IMR-90 (cell line): ENCODE measurements around the gene EPSTI1. TPM values are rescaled to one million over a fixed set of nuclear protein-coding genes. Genes with fewer than 3 reads are reported as not detected.

Experiments used
- ATAC-seq: fragments of 200-7000 bp; cut with Tn5 transposase; 2 replicates; pipeline ENCODE4 v1.9.1; 2020; ENCODE audit warnings: low read depth, mild to moderate bottlenecking, moderate library complexity
- BruUV-seq: library from RNA; stranded (reverse); fragments of 400-500 nt; replicated peaks from 2 replicates; lab custom pipeline; 2021; lab: Mats Ljungman, UMichigan
- CTCF ChIA-PET: fragments of 300-600 bp; formaldehyde crosslinking; extraction: SDS; loops from one replicate; lab custom pipeline; 2021; ENCODE audit warnings: antibody characterized with exemption; lab: Yijun Ruan, JAX
- POLR2A ChIA-PET: fragments of 300-600 bp; sonication (Branson Sonifier 250); formaldehyde crosslinking; loops from one replicate; lab custom pipeline; 2022; ENCODE audit warnings: antibody characterized with exemption; ENCODE audit not compliant: unreplicated experiment; lab: Charles Lee
- DNase-seq: peaks from one replicate; pipeline ENCODE4 v3.0.0; 2013
- H2AFZ ChIP-seq: replicated peaks from 2 replicates; pipeline ENCODE3; 2013; ENCODE audit warnings: low read length, mild to moderate bottlenecking; ENCODE audit not compliant: poor library complexity
- H2AK5ac ChIP-seq: 2 replicates; pipeline ENCODE4 v1.6.1; 2013; ENCODE audit warnings: low read depth, low read length, inconsistent platforms
- H2AK9ac ChIP-seq: replicated peaks from 2 replicates; pipeline ENCODE3; 2013; ENCODE audit warnings: mild to moderate bottlenecking, low read depth, low read length, moderate library complexity; ENCODE audit not compliant: poor library complexity
- H2BK120ac ChIP-seq: 2 replicates; pipeline ENCODE4 v1.6.1; 2013; ENCODE audit warnings: low read depth, low read length, inconsistent platforms
- H2BK15ac ChIP-seq: 3 replicates; pipeline ENCODE4 v1.6.1; 2013; ENCODE audit warnings: low read depth, low read length, inconsistent platforms
- H2BK20ac ChIP-seq: 2 replicates; pipeline ENCODE4 v1.6.1; 2013; ENCODE audit warnings: low read depth, mild to moderate bottlenecking, inconsistent platforms, low read length, moderate library complexity
- H2BK5ac ChIP-seq: 2 replicates; pipeline ENCODE4 v1.6.1; 2013; ENCODE audit warnings: mild to moderate bottlenecking, low read depth, low read length, inconsistent platforms; ENCODE audit not compliant: poor library complexity, severe bottlenecking
- H3K14ac ChIP-seq: replicated peaks from 2 replicates; pipeline ENCODE4 v1.6.1; 2013; ENCODE audit warnings: low read depth, low read length, inconsistent platforms
- H3K18ac ChIP-seq: 2 replicates; pipeline ENCODE4 v1.6.1; 2013; ENCODE audit warnings: low read depth, low read length, control low read depth
- H3K23ac ChIP-seq: 2 replicates; pipeline ENCODE4 v1.6.1; 2013; ENCODE audit warnings: low read depth, low read length, inconsistent platforms
- H3K27ac ChIP-seq: 2 replicates; pipeline ENCODE4 v1.5.1; 2013; ENCODE audit warnings: mild to moderate bottlenecking, control low read depth, low read length; ENCODE audit not compliant: insufficient read depth
- H3K27me3 ChIP-seq: 2 replicates; pipeline ENCODE4 v1.6.1; 2013; ENCODE audit warnings: low read length; ENCODE audit not compliant: control insufficient read depth, insufficient read depth
- H3K36me3 ChIP-seq: 2 replicates; pipeline ENCODE4 v1.6.1; 2013; ENCODE audit warnings: low read length, mixed read lengths; ENCODE audit not compliant: control insufficient read depth, insufficient read depth
- H3K4ac ChIP-seq: 2 replicates; pipeline ENCODE4 v1.6.1; 2013; ENCODE audit warnings: low read depth, low read length, inconsistent platforms
- H3K4me1 ChIP-seq: 2 replicates; pipeline ENCODE4 v1.6.1; 2013; ENCODE audit warnings: low read length, mixed read lengths; ENCODE audit not compliant: control insufficient read depth, insufficient read depth
- H3K4me2 ChIP-seq: 2 replicates; pipeline ENCODE4 v1.6.1; 2013; ENCODE audit warnings: low read depth, mild to moderate bottlenecking, control low read depth, low read length, moderate library complexity
- H3K4me3 ChIP-seq: 2 replicates; pipeline ENCODE4 v1.5.1; 2013; ENCODE audit warnings: low read depth, mild to moderate bottlenecking, control low read depth, low read length, moderate library complexity; ENCODE audit not compliant: insufficient read depth
- H3K56ac ChIP-seq: 2 replicates; pipeline ENCODE4 v1.6.1; 2013; ENCODE audit warnings: low read length, inconsistent platforms; ENCODE audit not compliant: insufficient read depth; ENCODE audit errors: extremely low read depth
- H3K79me1 ChIP-seq, 2 experiments: 2 replicates each; pipeline ENCODE4 v1.6.1; 2013; ENCODE audit warnings: low read length in 2 of 2, inconsistent platforms in 1 of 2, low read depth in 1 of 2
- H3K9ac ChIP-seq: 2 replicates; pipeline ENCODE4 v1.6.1; 2013; ENCODE audit warnings: low read depth, low read length, control low read depth
- H3K9me1 ChIP-seq: 2 replicates; pipeline ENCODE4 v1.6.1; 2013; ENCODE audit warnings: low read length, inconsistent platforms; ENCODE audit not compliant: insufficient read depth
- H3K9me3 ChIP-seq: 2 replicates; pipeline ENCODE4 v1.6.1; 2013; ENCODE audit warnings: low read length; ENCODE audit not compliant: control insufficient read depth, insufficient read depth
- H4K20me1 ChIP-seq: 2 replicates; pipeline ENCODE4 v1.6.1; 2013; ENCODE audit warnings: low read length, inconsistent platforms; ENCODE audit not compliant: insufficient read depth
- H4K5ac ChIP-seq: 2 replicates; pipeline ENCODE4 v1.6.1; 2013; ENCODE audit warnings: mild to moderate bottlenecking, low read depth, low read length, control low read depth
- H4K8ac ChIP-seq, 2 experiments: 2 replicates each; pipeline ENCODE4 v1.6.1; 2013; ENCODE audit warnings: low read depth in 2 of 2, low read length in 2 of 2, control low read depth in 1 of 2, inconsistent platforms in 1 of 2
- H4K91ac ChIP-seq: 2 replicates; pipeline ENCODE4 v1.6.1; 2013; ENCODE audit warnings: low read depth, low read length, inconsistent platforms; ENCODE audit not compliant: insufficient read depth
- BHLHE40 ChIP-seq: fragments of 150-350 bp; IDR thresholded peaks from 2 replicates; pipeline ENCODE4 v1.6.1; 2016; ENCODE audit warnings: mild to moderate bottlenecking, low read depth, low read length
- FOS ChIP-seq: fragments of 150-350 bp; IDR thresholded peaks from 2 replicates; pipeline ENCODE4 v1.6.1; 2016; ENCODE audit warnings: low read depth, low read length
- MXI1 ChIP-seq: IDR thresholded peaks from 2 replicates; pipeline ENCODE4 v1.6.1; 2012; ENCODE audit warnings: low read depth, mild to moderate bottlenecking, low read length, moderate library complexity, borderline replicate concordance
- NFE2L2 ChIP-seq: fragments of 150-350 bp; IDR thresholded peaks from 2 replicates; pipeline ENCODE4 v1.6.1; 2016; ENCODE audit warnings: low read depth, mild to moderate bottlenecking, low read length
- POLR2A ChIP-seq: IDR thresholded peaks from 2 replicates; pipeline ENCODE4 v1.6.1; 2012; ENCODE audit warnings: mild to moderate bottlenecking, low read depth, low read length
- RAD21 ChIP-seq: IDR thresholded peaks from 2 replicates; pipeline ENCODE4 v1.6.1; 2012; ENCODE audit warnings: low read length, improper control_type of control experiment
- RCOR1 ChIP-seq: IDR thresholded peaks from 2 replicates; pipeline ENCODE4 v1.6.1; 2012; ENCODE audit warnings: mild to moderate bottlenecking, low read length, improper control_type of control experiment; ENCODE audit not compliant: insufficient replicate concordance
- RFX5 ChIP-seq: IDR thresholded peaks from 2 replicates; pipeline ENCODE4 v1.8.0; 2012; ENCODE audit warnings: low read depth, mild to moderate bottlenecking, low read length, moderate library complexity
- SMC3 ChIP-seq: fragments of 150-350 bp; IDR thresholded peaks from 2 replicates; pipeline ENCODE4 v1.6.1; 2016; ENCODE audit warnings: low read depth, mild to moderate bottlenecking, antibody characterized with exemption, low read length, moderate library complexity
- WGBS, 2 experiments: methylation state at CpG; one replicate each; pipeline versions ENCODE4 v1.1.5 to v1.1.7; 2013; ENCODE audit warnings: missing lambda C conversion rate in 2 of 2; ENCODE audit not compliant: insufficient read length in 1 of 2; ENCODE audit errors: extremely low coverage in 2 of 2; 5-methylcytosine and 5-hydroxymethylcytosine counted together
- dilution Hi-C: fragments of 300-500 bp; cut with HindIII; formaldehyde crosslinking; loops from one replicate; pipeline ENCODE4 v1.14.3; 2018; ENCODE audit warnings: low sequenced_read_pairs; ENCODE audit not compliant: unreplicated experiment
- in situ Hi-C: fragments of 300-500 bp; cut with MboI; formaldehyde crosslinking; loops from 3 replicates; pipeline ENCODE4 v1.14.3; 2019; ENCODE audit warnings: low sequenced_read_pairs, inconsistent platforms, mixed read lengths
- intact Hi-C: fragments of 100-400 bp; cut with micrococcal nuclease; formaldehyde crosslinking; loops from 2 replicates; pipeline ENCODE4 v1.10.0; 2022
- polyA plus RNA-seq, 3 experiments: library from polyadenylated mRNA; depleted of rRNA; stranded (reverse); fragments of >200 nt; gene quantifications; 2 replicates each; pipeline ENCODE4 v1.2.3, GENCODE V29; 2012; ENCODE audit warnings: low replicate concordance in 1 of 3
- total RNA-seq: library from RNA; depleted of rRNA; stranded (reverse); fragments of >200 nt; gene quantifications from 2 replicates; pipeline ENCODE4 v1.2.3, GENCODE V29; 2012
- TF ChIP-seq, protein P1 (sequence below): fragments of 150-350 bp; IDR thresholded peaks from 2 replicates; pipeline ENCODE4 v1.6.1; 2017; ENCODE audit warnings: mild to moderate bottlenecking, antibody characterized with exemption, low read length, low read depth
- TF ChIP-seq, protein P2 (sequence below): fragments of 150-350 bp; IDR thresholded peaks from 2 replicates; pipeline ENCODE4 v1.6.1; 2016; ENCODE audit warnings: low read depth, mild to moderate bottlenecking, low read length, moderate library complexity, borderline replicate concordance
- TF ChIP-seq, protein P3 (sequence below): conservative IDR thresholded peaks from 2 replicates; pipeline ENCODE4 v1.5.1; 2012; ENCODE audit warnings: mild to moderate bottlenecking, low read depth, low read length, improper control_type of control experiment

EPSTI1 gene
- total and polyA plus RNA-seq, 2 of the 4 experiments (the other 2 are of a cell fraction): 0.90 to 1.6 TPM

DNA sequence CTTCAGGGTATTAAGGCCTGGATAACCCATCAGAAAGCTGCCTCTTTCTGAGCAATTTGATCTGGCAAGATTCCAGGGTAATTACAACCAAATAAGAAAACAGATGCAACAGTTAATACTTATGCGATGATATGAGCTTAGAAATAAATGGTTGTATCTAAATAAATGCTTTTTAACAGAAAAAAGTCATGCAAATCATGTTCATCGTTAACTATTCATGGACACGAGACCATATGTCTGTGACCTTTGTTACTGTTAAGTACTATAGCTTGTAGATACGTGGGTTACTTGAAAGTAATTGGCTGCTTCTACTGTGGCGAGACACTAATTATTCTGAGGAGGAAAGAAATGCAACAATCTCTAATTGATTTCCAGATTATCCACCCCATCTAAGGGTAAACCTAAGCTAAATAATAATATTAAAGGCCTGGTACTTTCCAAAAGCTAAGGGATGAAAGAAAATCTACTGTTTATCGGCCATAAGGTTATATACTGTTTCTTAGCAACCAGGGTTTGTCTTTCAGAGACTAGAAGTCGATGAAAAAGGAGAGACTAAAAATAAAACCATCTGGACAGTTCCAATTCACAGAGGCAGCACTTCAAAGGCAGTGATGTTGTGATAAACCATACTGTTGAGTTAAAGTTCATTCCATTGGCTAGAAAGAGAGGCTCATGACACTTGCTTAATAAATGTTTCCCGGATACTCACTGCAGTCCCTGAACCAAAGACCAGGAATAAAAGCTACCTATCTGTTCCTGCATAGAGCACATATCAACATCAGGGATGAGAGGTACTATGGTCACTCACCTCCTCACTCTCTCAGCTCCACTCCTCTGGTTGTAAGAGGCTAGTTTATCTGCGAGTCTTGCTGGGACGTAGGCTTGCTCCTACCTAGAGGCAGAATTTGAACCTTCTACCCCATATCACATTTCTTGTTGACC, 1.5 kb downstream of the EPSTI1 start (continued):
- TF ChIP-seq FOS (no peak), RFX5 (no peak)

DNA sequence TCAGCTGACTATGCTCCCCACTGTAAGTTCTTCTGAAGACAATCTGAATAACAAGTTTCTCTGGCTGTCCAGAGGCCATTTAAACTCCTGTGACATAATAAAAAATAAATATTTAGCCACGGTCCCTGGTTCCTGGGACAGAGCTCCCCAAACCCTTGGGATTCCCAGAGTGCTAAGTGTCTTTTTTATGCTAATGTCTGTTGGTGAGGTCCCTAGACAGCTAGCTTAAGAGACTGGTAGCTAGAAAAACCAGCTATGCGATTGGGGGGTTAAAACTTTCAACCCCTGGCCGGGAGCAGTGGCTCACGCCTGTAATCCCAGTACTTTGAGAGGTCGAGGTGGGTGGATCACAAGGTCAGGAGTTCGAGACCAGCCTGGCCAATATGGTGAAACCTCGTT, 5.9 kb downstream of the EPSTI1 start:
- Histone ChIP-seq H3K27ac (no peak overlapping the region), H3K4me1 (peaks cover 2% of the 10 kb centered on the region), H3K23ac (no peak overlapping the region), H3K4me3 (no peak overlapping the region), H2AK5ac (no peak overlapping the region), H3K79me1 (no peaks in the 10 kb centered on the region), H3K4me2 (no peak overlapping the region), H4K91ac (no peak overlapping the region), H3K4ac (no peak overlapping the region), H4K5ac (no peak overlapping the region), H3K9me3 (no peaks in the 10 kb centered on the region), H3K9ac (no peak overlapping the region), H2BK15ac (no peak overlapping the region), H2BK120ac (no peak overlapping the region), H3K9me1 (peaks cover 3% of the 10 kb centered on the region; the same call in 1 of the 2 replicates), H4K20me1 (no peaks in the 10 kb centered on the region), H3K56ac (no peak overlapping the region), H3K36me3 (no peaks in the 10 kb centered on the region), H2AK9ac (no peak overlapping the region), H2BK20ac (no peak overlapping the region), H3K27me3 (no peaks in the 10 kb centered on the region), H3K18ac (no peak overlapping the region), H2AFZ (no peak overlapping the region), H4K8ac (no peak overlapping the region), H2BK5ac (no peak overlapping the region), H3K14ac (no peak overlapping the region)
- in situ Hi-C loops (no loop called here), dilution Hi-C loops (no loop called here), intact Hi-C loops (no loop called here)
- WGBS, 2 experiments: no CpG with 5 or more reads among the region's 7 CpGs
- CTCF ChIA-PET: no interaction called here
- ATAC-seq (no peak), DNase-seq (no peak)
- POLR2A ChIA-PET: no interaction called here
- no TSS peak for BruUV-seq
- TF ChIP-seq RCOR1: no peak
- TF ChIP-seq, protein P1, sequence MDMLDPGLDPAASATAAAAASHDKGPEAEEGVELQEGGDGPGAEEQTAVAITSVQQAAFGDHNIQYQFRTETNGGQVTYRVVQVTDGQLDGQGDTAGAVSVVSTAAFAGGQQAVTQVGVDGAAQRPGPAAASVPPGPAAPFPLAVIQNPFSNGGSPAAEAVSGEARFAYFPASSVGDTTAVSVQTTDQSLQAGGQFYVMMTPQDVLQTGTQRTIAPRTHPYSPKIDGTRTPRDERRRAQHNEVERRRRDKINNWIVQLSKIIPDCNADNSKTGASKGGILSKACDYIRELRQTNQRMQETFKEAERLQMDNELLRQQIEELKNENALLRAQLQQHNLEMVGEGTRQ: no peak
- TF ChIP-seq POLR2A: no peak
- no peak for TF ChIP-seq RFX5
- TF ChIP-seq MXI1: no peak
- no peak for TF ChIP-seq SMC3
- TF ChIP-seq, protein P2, sequence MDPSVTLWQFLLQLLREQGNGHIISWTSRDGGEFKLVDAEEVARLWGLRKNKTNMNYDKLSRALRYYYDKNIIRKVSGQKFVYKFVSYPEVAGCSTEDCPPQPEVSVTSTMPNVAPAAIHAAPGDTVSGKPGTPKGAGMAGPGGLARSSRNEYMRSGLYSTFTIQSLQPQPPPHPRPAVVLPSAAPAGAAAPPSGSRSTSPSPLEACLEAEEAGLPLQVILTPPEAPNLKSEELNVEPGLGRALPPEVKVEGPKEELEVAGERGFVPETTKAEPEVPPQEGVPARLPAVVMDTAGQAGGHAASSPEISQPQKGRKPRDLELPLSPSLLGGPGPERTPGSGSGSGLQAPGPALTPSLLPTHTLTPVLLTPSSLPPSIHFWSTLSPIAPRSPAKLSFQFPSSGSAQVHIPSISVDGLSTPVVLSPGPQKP: no peak
- TF ChIP-seq, protein P3, sequence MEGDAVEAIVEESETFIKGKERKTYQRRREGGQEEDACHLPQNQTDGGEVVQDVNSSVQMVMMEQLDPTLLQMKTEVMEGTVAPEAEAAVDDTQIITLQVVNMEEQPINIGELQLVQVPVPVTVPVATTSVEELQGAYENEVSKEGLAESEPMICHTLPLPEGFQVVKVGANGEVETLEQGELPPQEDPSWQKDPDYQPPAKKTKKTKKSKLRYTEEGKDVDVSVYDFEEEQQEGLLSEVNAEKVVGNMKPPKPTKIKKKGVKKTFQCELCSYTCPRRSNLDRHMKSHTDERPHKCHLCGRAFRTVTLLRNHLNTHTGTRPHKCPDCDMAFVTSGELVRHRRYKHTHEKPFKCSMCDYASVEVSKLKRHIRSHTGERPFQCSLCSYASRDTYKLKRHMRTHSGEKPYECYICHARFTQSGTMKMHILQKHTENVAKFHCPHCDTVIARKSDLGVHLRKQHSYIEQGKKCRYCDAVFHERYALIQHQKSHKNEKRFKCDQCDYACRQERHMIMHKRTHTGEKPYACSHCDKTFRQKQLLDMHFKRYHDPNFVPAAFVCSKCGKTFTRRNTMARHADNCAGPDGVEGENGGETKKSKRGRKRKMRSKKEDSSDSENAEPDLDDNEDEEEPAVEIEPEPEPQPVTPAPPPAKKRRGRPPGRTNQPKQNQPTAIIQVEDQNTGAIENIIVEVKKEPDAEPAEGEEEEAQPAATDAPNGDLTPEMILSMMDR: no peak
- TF ChIP-seq RAD21: no peak
- no peak for TF ChIP-seq BHLHE40
- no peak for TF ChIP-seq FOS
- no peak for TF ChIP-seq NFE2L2
